GM19099 (cell line): ENCODE data around the gene SOX6.

ENCODE experiments used
- POLR2A ChIP-seq: IDR thresholded peaks from 3 replicates; pipeline ENCODE4 v1.6.1; 2011; ENCODE audit warnings: low read depth; ENCODE audit not compliant: insufficient read length; ENCODE audit errors: extremely low read depth

The SOX6 gene

DNA sequence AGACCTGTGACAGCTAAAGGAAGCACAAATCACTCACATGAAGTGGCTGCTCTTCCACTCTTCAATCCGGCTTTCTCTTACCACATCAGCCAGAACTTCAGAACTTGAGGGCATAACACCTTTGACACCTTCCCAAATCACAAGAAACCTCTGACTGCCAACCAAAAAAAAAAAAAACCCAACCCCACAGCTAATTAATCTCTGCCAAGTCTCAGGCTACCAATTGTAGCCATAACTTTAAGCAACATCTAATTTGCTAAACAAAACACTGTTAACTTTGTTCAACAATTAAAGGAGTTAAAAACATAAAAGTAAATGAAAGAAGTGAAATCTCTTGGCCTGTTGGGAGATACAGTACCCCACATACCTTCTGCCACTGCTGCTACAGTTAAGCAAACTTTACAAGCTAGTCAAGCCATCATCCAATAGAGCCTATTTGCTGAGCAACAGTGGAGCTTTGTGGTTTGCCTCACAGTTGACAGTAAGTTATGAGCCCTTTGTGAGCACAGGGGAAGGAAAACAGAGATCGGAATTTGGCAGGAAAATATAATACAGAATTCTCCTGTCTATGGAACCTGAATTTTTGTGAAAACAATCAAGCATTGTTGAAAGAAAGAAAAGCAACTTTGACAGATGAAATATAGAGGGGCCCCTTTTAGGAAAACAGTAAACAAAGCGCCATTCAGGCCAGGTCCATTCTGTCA, at the start of gene SOX6:
SOX6 (minus strand) TSS at position 490 of the 704 bp plus-strand sequence. CDS start 15,298 bp downstream, outside the sequence.
- no peak for TF ChIP-seq POLR2A

DNA sequence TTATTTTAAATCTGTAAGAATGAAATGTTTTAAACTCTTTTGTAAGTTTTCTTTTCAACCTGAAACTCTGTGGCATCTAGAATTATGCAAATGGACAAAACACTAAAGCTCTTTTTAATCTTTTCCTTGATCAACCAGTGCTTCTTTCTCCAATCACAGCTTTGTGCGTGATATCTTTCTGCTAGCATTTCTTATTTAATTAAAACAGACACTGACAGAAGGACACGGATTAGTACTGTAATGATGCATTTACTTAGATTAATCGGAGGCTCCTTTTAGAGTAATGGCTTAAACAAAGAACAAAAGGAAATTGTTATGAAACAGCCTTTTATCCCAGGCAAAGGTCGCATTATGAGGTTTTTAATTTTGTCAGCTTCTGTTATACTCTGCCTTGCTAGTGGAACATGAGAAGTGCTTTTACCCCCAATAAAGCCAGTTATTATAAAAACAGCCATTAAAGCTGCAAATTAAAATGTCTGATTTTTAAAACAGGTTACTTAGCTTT, 48.5 kb upstream of the SOX6 start:
- no peak for TF ChIP-seq POLR2A

- TF ChIP-seq POLR2A = no peak
Observed at GRCh38 chr11:16403851-16404250, 47.5 kb upstream of the SOX6 start.

DNA sequence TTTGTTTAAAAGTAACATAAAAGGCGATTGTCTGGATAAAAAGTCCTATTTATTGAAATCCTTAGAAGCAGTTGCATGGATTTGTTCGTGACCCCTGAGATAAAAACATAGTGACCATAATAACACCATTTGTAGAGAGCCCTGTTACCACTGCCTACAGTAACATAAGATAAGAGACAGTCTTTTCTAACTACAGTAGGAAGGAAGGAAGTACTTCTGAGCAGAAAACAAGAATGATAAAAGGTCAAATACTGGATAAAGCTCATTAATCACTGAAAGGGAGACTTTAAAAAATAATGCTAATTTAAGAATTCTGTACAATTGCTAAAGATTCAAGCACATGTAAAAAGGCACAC, 47.1 kb upstream of the SOX6 start:
- TF ChIP-seq POLR2A = no peak

DNA sequence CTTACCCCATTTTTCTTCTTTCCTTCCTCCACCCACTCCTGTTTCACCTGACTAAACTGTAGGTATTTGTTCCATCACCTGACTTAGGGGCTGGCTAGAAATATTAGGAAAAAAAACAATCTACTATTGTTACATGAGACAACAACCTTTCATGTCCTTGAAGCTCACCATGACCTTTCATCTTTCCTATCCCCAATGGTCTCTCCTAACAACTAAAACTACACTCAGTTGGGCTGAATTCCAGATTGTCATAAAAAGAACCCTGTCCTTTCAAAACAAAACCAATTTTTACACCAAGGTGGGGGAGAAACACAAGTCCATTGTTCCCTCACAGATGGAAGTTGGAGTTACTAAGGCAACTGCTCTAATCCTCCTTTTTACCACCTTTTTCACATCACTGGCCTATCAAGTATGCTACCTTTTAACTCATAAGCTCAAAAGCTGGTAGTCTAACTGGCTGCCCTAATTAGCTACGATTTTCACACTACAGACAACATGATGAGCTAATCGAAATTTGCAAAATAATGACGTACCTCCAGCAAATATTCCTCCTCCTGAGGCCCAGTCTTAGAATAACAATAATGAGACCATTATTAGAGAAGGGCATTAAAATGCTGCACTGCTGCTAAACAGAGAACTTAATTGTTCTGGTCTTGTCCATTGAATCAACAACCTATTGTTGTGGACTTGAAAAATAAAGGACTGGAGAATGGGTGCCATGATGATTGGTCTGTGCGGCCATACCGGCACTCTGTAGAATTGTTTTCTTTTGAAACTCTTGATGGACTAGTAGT, 46.5 kb upstream of the SOX6 start:
- TF ChIP-seq POLR2A = no peak

DNA sequence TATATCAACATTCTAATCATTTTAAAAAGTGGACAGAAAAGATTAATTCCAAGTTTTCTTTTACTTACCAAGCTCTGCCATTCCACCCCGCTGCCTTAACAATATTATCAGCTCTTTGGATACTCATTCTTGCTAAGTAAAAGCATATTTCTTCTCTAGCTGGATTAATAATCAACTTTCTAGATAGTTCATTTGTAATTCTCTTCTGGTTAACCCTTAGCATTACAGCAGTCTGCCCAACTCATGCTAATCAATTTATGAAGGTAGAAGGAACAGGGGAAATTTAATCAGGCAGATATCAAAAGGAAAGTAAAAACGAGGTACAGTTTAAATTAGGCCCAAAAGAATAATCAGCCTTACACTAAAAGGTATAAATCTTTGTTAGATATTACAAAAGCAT, 41.0 kb upstream of the SOX6 start:
- TF ChIP-seq POLR2A = no peak

- TF ChIP-seq POLR2A = no peak
Observed at GRCh38 chr11:16395601-16396000, 39.3 kb upstream of the SOX6 start.

GRCh38 chr11:16394947-16395346, 38.6 kb upstream of the SOX6 start:
- no peak for TF ChIP-seq POLR2A

DNA sequence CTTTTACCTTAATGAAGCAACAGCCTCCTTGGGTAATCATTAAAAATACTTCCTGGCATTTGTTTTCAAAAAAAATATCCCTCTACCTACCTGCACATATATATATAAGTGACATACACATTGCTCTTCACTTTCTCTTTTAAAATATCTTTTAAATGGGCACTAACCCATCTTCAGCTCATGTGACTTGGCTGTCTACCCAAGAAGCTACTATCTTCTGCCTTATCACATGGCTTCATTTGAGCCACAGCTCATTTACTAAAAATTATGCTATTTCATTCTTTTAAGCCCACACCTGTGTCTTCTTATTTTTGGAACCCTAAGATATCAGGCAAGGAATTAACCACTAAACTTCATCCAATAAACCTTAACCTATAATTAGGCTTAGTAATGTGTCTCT, 37.0 kb upstream of the SOX6 start:
- TF ChIP-seq POLR2A = no peak

DNA sequence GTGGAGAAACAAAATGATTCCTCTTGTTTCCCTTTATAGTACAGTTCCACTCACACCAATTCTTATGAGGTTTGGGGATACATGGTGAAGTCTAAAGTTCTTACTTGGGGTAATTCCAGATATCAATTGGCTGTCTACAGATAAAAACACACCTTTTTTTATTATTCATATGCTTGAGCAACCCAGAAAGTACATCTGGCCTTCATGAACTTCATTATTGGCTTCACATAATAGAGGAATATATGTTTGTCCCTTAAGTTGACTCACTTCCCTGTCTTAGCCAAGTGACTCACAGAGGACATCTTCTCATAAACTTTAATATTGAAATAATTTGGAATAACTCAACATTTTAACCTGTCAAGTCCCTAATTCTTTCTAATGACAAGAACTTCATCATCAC, 36.3 kb upstream of the SOX6 start:
- no peak for TF ChIP-seq POLR2A

DNA sequence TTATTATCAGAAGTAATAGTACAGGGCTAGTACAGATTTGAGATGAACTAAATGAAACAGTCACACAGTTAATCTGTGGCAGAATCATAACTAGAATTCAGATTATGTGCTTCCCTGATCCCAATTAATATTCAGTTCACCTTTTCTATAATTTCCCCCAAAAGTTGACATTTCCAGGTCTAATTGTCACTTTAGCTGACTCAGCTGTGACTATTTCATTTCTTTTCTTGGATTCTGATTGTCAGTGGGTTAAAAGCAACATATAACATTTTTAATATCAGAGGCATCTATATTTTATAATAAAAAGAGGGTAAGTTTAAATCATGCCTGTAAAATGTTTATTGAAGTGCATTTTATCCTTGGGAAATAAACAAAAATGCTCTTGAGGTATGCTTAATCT, 28.8 kb upstream of the SOX6 start:
- no peak for TF ChIP-seq POLR2A

DNA sequence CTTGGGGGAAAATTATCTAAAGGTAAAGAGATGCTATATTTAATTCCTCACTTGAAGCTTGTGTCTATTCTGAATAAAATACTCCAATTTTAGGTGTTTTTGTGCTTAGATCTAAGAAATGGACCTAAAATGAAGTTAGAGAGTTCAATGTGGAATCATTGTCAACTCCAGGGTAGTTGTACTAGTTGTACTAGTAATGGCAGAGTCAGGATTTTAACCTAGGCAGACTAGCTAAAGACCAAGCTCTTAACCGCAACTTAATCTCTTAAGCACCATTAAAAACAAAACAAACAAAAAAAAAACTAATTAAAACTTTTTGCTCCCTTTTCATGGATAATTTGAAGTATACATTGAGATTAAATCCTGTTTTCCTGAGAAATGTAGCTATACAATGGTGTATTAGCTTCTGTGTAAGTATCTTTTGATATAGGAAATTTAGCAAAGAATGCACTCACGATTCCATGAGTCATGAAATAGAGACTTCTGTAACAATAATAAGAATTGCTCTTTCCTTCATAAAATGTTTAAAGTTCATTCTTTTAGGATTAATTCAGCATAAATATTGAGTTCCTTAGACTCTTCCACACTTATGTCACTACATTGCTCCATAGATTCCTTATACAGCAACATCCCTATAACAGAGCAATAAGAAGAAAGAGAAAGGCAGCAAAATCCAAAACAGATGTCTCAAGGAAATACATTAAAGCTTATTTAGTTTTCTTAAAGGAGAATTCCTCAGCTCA, 26.5 kb upstream of the SOX6 start:
- TF ChIP-seq POLR2A = no peak

DNA sequence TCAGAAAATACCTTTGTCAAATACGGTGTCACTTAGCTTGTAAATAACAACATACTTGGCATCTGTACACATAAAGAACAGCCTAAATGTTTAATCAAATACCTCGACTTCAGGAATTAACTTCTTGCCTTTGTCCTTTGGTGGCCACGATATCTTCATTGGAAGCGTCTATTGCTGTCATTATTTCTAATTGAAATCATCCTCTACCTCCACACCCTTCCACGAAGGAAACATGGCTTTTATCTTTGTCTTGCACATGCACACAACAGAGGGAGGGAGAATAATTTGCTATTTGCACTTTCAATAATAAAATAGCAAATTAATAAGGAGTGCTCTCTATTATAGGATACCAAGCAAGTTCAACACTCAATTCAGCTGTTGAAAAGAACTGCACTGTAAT, 25.8 kb upstream of the SOX6 start:
- TF ChIP-seq POLR2A = no peak

GRCh38 chr11:16380941-16381568, 24.7 kb upstream of the SOX6 start:
- TF ChIP-seq POLR2A = no peak

GRCh38 chr11:16378906-16379305, 22.6 kb upstream of the SOX6 start:
- TF ChIP-seq POLR2A = no peak

- TF ChIP-seq POLR2A = no peak
Observed at GRCh38 chr11:16377746-16378145, 21.4 kb upstream of the SOX6 start.

DNA sequence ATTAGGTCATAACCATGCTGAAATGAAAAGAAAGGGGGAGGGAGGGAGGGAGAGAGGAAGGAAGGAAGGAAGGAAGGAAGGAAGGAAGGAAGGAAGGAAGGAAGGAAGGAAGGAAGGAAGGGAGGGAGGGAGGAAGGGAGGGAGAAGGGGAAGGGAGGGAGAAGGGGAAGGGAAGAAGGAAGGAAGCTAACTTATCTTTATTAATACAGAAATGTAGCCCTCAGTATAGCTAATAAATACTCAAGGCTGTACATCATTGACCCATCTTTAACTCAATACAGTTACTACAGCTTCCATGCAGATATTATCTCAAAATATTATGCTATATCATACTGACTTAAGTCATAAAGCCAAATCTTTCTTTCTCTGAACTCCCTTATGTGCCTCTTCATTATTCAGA, 17.4 kb upstream of the SOX6 start:
- TF ChIP-seq POLR2A = no peak
